Neural cell (in vitro differentiated cells): ENCODE data around the gene CBFA2T2.

Source experiments
- EZH2 ChIP-seq: fragments of 200-600, 300-800 bp; shearing (Covaris generic), sonication (generic); IDR thresholded peaks from 2 replicates; pipeline ENCODE4 v1.6.1; 2014; ENCODE audit warnings: antibody characterized with exemption, low read length, borderline replicate concordance, mild to moderate bottlenecking; ENCODE audit not compliant: insufficient read depth, poor library complexity, severe bottlenecking
- MXI1 ChIP-seq: fragments of 450-650 bp; conservative IDR thresholded peaks from 2 replicates; pipeline ENCODE4 v1.6.1; 2014; ENCODE audit warnings: antibody characterized with exemption, mild to moderate bottlenecking; ENCODE audit not compliant: poor library complexity, severe bottlenecking
- TF ChIP-seq, protein P1 (sequence below): fragments of 450-650 bp; IDR thresholded peaks from 2 replicates; pipeline ENCODE4 v1.5.1; 2014; ENCODE audit warnings: antibody characterized with exemption, mild to moderate bottlenecking, moderate library complexity; ENCODE audit not compliant: poor library complexity, severe bottlenecking

DNA sequence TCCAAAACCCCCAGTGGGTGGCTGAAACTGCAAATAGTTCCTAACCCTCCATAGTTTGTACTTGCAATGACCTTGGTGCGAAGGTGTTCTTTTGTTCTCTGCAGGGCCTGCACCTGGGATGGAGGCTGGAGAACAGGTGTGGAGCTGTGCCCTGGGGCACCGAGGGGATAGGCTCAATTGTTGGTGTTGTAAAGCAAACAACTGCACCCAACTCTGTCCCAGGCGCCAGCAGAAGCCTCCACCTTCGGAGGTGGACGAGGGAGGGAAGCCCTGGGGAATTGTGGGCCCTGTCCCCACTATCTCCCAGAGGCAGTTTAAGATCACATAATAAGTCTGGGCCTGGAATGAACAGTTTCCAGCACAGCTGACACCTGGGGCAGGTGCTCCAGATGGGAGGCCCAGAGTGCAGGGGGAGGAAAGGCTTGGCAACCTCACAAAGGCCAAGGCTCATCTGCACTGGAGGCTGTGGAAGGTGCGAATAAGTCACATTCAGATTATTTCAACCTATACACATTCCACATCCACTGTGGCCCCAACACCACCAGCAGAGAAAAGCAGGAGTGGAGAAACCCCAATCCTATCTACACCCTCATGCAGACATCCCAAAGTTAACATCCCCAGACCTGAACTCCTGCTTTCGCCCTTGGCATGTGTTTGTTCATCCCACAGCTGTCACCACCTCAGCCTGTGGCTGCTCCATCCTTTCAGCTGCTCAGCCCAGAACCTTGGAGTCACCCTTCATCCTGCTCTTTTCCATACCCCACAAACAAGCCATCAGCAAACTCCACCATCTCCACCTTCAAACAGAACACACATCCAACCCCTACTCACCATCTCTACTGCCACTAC is 12.3 kb upstream of the CBFA2T2 start:
- TF ChIP-seq EZH2 (no peak), MXI1 (no peak)
- TF ChIP-seq, protein P1, sequence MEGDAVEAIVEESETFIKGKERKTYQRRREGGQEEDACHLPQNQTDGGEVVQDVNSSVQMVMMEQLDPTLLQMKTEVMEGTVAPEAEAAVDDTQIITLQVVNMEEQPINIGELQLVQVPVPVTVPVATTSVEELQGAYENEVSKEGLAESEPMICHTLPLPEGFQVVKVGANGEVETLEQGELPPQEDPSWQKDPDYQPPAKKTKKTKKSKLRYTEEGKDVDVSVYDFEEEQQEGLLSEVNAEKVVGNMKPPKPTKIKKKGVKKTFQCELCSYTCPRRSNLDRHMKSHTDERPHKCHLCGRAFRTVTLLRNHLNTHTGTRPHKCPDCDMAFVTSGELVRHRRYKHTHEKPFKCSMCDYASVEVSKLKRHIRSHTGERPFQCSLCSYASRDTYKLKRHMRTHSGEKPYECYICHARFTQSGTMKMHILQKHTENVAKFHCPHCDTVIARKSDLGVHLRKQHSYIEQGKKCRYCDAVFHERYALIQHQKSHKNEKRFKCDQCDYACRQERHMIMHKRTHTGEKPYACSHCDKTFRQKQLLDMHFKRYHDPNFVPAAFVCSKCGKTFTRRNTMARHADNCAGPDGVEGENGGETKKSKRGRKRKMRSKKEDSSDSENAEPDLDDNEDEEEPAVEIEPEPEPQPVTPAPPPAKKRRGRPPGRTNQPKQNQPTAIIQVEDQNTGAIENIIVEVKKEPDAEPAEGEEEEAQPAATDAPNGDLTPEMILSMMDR, result no peak
